ENCODE data around the gene MIPOL1.

DNA sequence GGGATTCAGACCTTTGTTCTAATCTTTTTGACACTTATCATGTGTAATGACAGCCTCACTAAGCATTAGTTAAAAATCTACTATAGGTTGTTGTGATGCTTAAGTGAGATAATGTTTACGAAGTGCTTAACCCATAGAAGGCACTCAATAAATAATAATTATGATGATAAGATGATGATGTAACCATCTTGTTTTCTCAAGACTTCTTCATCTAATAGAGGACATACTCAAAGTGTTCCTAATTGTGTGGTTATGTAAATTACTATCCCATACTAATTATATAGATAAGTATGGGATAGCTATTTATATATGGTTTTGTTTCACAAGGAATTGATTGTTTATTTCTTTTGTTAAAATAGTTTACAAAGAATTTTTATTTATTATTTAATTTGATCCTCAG, 76.9 kb downstream of the MIPOL1 start:
- TF ChIP-seq, protein P1, sequence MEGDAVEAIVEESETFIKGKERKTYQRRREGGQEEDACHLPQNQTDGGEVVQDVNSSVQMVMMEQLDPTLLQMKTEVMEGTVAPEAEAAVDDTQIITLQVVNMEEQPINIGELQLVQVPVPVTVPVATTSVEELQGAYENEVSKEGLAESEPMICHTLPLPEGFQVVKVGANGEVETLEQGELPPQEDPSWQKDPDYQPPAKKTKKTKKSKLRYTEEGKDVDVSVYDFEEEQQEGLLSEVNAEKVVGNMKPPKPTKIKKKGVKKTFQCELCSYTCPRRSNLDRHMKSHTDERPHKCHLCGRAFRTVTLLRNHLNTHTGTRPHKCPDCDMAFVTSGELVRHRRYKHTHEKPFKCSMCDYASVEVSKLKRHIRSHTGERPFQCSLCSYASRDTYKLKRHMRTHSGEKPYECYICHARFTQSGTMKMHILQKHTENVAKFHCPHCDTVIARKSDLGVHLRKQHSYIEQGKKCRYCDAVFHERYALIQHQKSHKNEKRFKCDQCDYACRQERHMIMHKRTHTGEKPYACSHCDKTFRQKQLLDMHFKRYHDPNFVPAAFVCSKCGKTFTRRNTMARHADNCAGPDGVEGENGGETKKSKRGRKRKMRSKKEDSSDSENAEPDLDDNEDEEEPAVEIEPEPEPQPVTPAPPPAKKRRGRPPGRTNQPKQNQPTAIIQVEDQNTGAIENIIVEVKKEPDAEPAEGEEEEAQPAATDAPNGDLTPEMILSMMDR (conservative IDR thresholded peaks at IDR 0.05; ENCODE audit: low read length) = no peak
- TF ChIP-seq EZH2phosphoT487 (IDR thresholded peaks at IDR 0.05; ENCODE audit: borderline replicate concordance) = no peak
